ENCODE results near the gene MMP8.
"Not testable (repeated sequence)": the region's sequence is repeated elsewhere in the genome, so short reads cannot be mapped to it uniquely, and the experiment has no call there.

The MMP8 gene

DNA sequence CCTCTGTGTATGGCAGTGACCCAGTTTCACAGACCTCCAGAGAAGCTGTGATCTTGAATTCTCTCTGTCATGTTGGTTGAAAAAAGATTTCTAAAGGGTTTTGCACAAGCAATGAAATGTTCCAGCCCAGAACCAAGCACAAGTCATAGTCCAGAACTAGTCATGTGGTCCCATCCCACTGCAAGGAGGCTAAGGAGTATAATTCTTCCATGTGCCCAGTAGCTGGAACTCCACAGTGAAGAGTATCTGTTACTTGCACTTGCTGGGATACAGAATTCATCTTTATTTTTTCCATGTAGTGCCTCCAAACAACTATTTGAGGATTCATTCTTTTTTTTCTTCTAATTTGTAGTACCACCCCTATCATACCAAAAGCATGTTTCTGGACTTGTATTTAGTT lies 9.9 kb upstream of the MMP8 start:
- H3K27ac ChIP-seq = no peak overlapping the region
- TF ChIP-seq ZFX (IDR thresholded peaks at IDR 0.05; ENCODE audit: borderline replicate concordance) = no peak
- TF ChIP-seq, protein P1, sequence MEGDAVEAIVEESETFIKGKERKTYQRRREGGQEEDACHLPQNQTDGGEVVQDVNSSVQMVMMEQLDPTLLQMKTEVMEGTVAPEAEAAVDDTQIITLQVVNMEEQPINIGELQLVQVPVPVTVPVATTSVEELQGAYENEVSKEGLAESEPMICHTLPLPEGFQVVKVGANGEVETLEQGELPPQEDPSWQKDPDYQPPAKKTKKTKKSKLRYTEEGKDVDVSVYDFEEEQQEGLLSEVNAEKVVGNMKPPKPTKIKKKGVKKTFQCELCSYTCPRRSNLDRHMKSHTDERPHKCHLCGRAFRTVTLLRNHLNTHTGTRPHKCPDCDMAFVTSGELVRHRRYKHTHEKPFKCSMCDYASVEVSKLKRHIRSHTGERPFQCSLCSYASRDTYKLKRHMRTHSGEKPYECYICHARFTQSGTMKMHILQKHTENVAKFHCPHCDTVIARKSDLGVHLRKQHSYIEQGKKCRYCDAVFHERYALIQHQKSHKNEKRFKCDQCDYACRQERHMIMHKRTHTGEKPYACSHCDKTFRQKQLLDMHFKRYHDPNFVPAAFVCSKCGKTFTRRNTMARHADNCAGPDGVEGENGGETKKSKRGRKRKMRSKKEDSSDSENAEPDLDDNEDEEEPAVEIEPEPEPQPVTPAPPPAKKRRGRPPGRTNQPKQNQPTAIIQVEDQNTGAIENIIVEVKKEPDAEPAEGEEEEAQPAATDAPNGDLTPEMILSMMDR (IDR thresholded peaks at IDR 0.05) = no peak

DNA sequence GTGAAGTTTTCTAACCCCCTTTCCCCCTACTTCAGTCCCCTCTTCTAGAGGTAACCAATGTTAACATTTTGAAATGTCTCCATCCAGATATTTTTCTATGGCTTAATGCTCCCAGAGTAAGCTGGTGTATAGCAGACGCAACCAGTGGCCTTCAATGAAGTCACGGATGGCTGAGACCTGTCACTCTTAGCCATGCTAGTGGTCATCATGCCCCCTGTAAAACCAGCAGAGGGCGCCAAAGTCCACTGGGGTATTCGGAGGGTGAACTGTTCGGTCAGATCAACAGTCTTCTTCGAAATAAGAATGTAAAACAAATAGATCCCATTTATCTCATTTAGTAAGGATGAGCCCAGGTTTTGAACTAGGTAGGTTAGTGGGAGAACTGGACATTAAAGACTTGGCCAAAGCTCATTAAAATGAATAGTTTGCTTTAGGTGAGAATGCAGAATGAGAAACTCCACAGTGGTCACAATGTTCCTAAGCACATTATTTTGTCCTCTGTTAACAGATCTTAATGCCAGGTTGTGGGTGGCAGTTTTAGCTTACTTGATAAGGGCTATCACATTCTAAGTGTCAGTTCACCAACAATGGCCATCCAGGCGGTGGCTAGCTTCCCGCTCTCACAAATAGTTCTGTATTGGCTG lies 8.6 kb upstream of the MMP8 start:
- TF ChIP-seq ZFX (IDR thresholded peaks at IDR 0.05; ENCODE audit: borderline replicate concordance) = no peak
- TF ChIP-seq, protein P1 (IDR thresholded peaks at IDR 0.05) = peak; percentile 95
- H3K27ac ChIP-seq = no peak overlapping the region

DNA sequence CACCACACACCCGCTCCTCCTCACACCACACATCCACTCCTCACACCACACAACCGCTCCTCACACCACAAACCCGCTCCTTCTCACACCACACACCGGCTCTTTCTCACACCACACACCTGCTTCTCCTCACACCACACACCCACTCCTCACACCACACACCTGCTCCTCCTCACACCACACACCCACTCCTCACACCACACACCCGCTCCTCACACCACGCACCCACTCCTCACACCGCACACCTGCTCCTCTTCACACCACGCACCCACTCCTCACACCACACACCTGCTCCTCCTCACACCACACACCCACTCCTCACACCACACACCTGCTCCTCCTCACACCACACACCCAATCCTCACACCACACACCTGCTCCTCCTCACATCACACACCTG lies 6.2 kb upstream of the MMP8 start:
- H3K27ac ChIP-seq = not testable (repeated sequence)

DNA sequence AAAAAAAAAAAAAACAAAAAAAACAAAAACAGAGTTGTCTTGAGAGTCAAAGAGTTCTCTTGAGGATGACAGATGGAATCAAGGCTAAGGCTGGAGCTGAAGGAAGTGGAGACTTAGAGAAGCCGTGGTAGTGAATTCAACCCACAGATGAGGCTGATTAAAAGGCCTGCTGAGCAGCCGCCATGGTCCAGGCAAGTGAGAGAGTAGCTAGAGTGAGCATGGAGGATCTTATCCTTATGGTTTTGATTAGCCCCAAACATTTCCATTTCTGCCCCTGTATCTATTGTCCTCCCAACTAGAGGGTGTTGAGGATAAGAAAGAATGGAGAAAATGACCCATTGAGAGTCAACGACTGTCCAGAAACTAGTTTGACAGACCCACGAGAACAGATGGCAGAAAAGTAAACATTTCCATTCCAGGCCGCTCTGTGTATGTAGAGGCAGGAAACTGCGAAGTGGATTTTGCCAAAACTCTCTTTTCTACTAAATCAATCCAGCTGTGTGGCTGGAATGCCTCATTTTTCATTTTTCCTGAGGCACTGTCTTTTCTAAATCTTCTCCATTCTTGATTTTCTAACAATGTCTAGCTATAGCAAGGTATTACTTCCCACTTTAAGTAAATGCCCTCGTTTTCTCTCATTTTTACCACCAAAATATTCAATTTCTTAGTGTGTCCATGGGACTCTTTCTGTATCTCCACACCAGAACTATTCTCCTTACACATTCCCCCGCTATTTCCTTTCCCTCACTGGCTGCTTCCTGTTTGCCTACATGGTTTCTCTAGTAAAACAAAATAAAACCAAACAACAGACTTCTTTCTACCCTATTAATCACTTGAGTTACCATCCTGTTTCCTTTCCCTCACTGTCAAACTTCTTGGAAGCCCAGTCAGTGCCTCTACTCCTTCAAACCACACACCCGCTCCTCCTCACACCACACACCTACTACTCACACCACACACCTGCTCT lies 5.4 kb upstream of the MMP8 start:
- no peak for TF ChIP-seq ZFX (IDR thresholded peaks at IDR 0.05; ENCODE audit: borderline replicate concordance)
- no peak overlapping the region for H3K27ac ChIP-seq

DNA sequence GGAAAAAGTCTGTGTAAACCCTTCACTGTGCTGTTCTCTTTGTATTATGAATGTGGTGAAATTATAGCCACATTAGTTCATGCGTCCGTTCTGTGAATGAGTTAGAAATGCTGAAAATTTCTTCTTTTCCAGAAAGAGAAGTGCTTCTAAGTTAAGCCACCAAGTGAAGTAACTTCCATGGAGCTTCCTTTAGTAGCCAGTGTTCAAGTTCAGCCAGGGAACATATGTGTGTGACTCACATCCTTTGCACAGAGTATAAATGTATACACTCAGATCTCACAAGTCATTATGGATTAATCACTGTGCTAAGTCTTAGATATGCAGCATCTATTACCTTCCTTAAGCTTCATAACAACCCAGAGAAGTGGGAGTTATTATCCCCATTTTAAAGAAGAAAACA lies 3.1 kb upstream of the MMP8 start:
- H3K27ac ChIP-seq = no peak overlapping the region
- TF ChIP-seq ZFX (IDR thresholded peaks at IDR 0.05; ENCODE audit: borderline replicate concordance) = no peak
- TF ChIP-seq, protein P1 (IDR thresholded peaks at IDR 0.05) = no peak

DNA sequence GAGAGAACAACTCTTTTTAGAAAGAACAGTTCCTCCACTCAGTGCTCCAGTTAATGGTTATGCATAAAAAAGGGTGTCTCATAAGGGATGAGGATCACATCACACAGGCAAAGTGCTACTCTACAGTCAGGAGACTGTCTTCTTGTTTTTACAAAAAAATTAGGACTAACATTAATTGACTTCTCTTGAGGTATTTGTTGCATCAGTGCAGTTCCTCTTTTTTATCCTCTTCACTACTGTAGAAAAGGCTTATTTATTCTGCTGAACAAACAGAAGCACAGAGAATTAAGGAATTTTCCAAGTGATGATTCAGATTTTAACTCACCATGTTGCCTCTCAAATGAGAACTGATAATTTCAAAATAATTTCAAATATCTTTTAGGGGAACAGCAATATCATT lies 1.9 kb downstream of the MMP8 start:
- H3K27ac ChIP-seq = no peak overlapping the region
- TF ChIP-seq, protein P1 (IDR thresholded peaks at IDR 0.05) = no peak
- TF ChIP-seq ZFX (IDR thresholded peaks at IDR 0.05; ENCODE audit: borderline replicate concordance) = no peak

DNA sequence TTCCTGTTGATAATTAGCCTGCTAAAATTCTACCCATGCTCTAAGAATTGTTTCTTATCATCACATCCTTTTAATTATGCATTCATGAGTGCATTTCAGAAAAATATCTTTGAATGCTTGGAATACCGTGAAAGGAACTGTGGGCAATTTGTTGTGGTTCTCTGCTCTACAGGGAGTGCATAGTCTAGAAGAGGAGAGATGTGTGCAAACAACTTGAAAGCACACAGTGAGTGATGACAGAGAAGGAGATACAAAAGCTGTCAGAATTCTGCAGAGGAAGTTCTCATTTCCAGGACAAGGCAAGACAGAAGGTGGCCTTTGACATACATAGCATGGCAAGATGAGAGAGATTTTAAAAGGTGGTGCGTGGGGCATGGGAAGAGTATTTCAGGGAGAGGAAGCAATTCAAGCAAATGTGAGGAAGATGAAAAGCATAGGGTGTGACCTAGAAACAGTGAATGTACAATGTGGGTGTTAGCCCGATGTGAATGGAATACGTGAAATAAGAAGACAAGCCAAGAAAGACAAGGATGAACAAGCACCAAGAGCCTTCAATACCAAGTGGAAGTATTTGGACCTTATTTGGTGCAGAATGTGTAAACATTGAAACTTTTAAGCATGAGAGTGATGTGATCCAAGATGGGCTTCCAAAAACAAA lies 5.0 kb downstream of the MMP8 start:
- H3K27ac ChIP-seq = no peak overlapping the region
- TF ChIP-seq, protein P1 (IDR thresholded peaks at IDR 0.05) = no peak
- TF ChIP-seq ZFX (IDR thresholded peaks at IDR 0.05; ENCODE audit: borderline replicate concordance) = no peak

DNA sequence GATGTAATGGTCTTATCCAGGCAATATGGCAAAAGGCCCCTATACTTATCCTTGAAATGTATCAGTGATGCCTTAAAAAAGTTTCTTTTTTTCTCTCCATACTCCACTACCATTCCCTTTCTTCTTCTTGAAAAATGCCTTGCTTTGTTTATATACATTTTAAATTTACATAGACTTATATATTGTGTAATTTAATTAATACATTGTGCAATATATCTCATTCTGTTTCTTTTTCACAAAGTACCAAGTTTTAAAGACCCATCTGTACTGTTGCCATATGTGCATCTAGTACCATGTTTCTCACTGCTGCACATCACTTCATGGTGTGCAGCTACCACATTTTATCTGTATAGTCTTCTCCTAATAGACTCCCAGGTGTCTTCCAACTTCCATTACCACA lies 7.5 kb downstream of the MMP8 start:
- no peak overlapping the region for H3K27ac ChIP-seq
- TF ChIP-seq, protein P1 (IDR thresholded peaks at IDR 0.05) = no peak
- no peak for TF ChIP-seq ZFX (IDR thresholded peaks at IDR 0.05; ENCODE audit: borderline replicate concordance)
